DMS53 (cell line): Measurements from ENCODE around the gene ZSCAN30.

Experiments used
- DNase-seq: peaks from one replicate; lab custom pipeline; 2025; lab: John Stamatoyannopoulos, UW

The ZSCAN30 gene

GRCh38 chr18:35278969-35279368 is 11.1 kb downstream of the ZSCAN30 start:
- no peak for DNase-seq

DNA sequence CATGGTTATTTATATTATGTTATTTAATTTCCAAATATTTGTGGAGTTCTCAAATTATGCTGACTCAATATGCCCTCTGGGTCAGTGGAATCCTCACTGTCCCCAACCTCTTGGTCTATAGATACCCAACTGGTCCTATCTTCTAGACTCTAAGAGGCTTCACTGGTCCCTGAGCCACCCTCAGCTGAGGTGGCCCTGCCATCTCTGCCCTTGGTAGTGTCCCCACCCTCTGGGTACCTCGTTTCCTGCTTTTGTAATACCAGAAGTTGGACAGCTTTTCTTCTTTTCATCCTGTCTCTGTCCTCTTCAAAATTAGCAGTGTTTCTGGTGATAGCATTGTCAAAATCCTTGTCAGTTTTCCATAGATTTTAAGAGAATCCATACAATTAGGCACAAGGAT is 11.9 kb downstream of the ZSCAN30 start:
- DNase-seq, result no peak

GRCh38 chr18:35277633-35278032 is 12.4 kb downstream of the ZSCAN30 start:
- DNase-seq, result no peak

DNA sequence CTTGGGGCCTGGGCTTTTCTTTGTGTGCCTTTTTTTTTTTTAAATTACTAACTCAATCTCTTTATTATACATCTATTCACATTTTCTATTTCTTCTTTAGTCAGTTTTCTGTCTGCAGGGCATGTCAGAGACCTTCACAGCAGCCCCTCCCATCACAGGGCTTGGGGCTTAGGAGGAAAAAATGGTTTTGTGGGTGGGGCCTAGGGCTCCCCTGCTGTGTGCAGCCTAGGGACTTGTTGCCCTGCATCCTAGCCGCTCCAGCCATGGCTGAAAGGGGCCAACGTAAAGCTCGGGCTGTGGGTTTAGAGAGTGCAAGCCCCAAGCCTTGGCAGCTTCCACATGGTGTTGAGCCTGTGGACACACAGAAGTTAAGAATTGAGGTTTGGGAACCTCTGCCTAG is 13.8 kb downstream of the ZSCAN30 start:
- no peak for DNase-seq

DNA sequence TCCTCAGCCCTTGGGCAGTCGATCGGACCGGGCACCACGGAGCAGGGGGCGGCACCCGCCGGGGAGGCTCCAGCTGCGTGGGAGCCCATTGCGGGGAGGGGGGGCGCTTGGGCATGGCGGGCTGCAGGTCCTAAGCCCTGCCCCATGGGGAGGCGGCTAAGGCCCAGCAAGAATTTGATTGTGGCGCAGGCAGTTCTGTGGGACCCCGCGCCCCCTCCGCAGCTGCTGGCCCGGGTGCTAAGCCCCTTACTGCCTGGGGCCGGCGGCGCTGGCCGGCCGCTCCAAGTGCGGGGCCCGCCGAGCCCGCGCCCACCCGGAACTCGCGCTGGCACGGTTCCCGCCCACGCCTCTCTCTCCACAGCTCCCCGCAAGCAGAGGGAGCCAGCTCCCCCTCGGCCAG is 18.4 kb downstream of the ZSCAN30 start:
- DNase-seq, result no peak

DNA sequence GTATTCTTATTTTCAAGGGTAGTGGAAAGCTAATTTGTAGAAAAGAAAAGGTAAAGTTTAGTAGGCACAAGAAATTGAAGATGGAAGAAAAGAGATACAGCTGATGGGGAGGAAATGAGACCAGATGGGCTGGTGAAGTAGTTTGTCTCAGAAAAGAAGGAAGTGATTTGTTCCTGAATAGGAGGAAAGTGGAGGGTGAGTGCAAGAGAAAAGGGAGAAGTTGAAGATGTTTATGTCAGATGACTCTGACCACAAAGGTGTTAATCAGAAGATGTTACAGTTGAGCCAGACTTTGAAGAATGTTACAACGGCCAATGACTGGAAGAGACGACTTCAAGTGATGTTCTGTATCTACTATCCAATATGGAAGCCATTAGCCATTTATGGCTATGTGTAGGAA is 21.2 kb downstream of the ZSCAN30 start:
- no peak for DNase-seq

GRCh38 chr18:35267809-35268208 is 22.2 kb downstream of the ZSCAN30 start:
- no peak for DNase-seq

GRCh38 chr18:35267161-35267651 is 22.8 kb downstream of the ZSCAN30 start:
- DNase-seq, result no peak

DNA sequence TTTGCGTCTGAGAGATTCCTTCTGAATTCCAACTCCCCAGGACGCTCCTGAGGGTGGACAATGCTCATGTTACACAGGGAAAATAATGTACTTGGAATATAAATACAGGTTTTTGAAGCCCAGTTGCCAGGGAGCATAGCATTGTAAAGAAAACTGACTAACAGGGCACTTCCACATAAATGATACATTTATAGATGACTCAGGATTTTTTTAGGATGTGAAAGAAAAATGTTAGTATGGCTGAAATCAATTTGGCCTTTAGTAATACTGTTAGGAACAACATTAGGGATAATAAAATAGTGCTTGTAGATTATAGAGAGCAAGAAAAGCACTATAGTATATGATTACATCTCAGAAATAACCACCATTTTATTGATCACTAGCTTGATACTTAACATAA is 25.6 kb downstream of the ZSCAN30 start:
- DNase-seq, result no peak

DNA sequence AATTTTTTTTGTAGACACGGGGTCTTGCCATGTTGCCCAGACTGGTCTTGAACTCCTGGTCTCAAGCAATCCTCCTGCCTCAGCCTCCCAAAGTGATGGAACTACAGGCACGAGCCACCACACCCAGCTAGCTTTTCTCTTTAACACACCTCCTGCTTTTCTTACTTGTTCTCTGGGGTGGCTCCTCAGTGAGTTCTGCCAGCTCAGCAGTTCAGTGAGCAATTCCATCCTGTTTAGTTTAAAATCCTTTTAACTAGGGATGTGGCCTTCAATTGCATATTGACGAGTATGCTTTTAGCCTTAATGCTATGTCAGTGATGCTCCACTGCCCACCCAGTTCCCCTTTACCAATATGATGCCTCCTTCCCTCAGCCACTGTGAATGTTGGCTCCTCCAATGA is 33.1 kb downstream of the ZSCAN30 start:
- no peak for DNase-seq

DNA sequence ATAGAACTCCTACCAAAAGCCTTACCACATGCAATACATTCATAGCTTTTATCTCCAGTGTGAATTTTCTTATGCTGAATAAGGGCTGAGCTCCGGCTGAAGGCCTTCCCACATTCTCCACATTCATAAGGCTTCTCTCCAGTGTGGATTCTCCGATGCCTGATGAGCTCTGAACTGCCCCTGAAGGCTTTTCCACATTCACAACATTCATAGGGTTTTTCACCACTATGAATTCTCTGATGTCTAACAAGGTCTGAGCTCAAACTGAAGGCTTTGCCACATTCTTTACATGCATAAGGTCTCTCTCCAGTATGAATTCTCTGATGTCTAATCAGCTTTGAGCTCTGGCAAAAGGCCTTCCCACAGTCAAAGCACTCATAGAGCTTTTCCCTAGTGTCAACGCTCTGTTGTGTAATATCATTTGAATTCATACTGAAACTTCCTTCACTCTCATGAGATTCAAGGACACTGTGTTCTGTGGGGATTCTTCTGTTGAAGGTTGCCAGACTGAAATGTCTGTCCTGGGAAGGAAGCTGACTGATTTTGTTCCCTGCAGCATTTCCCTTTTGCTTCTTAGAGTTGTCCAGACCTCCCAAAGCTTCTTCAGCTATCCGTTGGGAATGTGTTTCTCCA is 36.3 kb downstream of the ZSCAN30 start:
- DNase-seq, result no peak

DNA sequence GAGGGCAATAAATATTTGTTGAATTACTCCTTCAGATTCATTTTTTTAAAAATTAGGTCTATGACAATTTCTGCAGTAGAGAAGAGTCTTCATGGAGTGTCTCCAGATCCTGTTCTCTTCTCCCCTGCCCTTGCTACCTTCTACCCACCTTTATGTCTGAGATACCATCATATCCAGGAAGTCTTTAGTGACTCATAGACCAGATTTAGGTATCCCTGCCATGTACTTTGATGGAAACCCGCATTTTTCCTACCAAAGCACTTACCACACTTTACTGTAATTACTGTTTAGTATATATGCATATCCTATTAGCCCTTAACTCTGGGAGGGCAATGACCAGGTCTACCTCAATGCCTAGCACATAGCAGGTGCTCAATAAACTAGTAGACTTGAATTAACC is 37.6 kb downstream of the ZSCAN30 start:
- DNase-seq, result no peak

GRCh38 chr18:35248429-35248828 is 41.6 kb downstream of the ZSCAN30 start:
- DNase-seq, result no peak

DNA sequence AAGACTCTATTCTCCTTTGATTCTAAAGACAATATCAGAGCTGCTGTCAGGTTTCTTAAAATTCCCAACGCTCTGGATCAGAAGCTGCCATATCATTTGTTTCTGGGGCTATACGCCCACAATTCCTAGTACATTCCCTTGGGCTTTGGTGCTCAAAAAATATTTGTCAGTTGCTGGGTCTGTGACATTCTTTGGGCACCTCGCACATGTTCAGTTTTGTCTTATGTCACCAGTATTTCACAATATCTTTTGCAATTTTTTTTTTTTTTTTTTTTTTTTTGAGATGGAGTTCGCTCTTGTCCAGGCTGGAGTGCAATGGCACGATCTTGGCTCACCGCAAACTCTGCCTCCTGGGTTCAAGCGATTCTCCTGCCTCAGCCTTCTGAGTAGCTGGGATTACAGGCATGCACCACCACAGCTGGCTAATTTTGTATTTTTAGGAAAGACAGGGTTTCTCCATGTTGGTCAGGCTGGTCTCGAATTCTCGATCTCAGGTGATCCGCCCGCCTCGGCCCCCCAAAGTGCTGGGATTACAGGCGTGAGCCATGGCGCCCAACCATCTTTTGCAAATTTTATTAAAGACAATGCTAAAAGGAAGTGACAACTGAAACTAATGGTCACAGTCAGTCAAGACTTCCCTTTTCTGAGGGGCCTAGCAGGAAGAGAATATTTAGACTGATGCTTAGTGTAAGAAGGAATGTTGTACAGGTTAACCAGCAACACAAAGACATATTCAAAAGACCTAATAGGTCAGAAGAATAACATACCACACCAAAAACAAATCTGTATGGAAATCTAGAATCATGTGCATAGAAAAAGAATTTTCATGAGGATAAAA is 42.4 kb downstream of the ZSCAN30 start:
- no peak for DNase-seq

DNA sequence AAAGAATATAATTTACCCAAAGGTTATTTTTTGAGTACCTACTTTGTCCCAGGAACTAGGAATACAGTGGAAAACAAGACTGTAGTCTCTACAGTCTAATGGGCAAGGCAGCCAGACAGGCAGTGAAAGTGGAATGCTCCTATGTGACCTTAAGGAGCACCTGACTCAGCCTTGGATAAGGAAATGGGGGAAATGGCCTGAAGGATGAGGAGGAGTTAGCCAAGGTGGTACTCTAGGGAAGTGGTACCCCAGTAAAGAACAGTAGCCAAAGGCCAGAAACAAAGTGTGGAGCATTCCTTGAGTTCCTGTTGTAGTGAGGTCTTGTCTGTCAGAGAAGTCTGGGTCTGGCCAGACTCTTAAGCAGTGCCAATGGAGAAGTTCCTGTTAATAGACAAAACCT is 43.2 kb downstream of the ZSCAN30 start:
- no peak for DNase-seq

DNA sequence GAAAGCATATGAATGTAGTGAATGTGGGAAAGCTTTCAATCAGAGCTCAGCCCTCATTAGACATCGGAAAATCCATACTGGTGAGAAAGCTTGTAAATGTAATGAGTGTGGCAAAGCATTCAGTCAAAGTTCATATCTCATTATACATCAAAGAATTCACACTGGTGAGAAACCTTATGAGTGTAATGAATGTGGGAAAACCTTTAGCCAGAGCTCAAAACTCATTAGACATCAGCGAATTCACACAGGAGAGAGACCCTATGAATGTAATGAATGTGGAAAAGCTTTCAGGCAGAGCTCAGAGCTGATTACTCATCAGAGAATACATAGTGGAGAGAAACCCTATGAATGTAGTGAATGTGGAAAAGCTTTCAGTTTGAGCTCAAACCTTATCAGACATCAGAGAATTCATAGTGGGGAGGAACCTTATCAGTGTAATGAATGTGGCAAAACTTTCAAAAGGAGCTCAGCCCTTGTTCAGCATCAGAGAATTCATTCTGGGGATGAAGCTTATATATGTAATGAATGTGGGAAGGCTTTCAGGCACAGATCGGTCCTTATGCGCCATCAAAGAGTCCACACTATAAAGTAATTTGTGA is 44.2 kb downstream of the ZSCAN30 start:
- no peak for DNase-seq

GRCh38 chr18:35244671-35245070 is 45.4 kb downstream of the ZSCAN30 start:
- DNase-seq, result no peak

- DNase-seq, result no peak
Observed at GRCh38 chr18:35242426-35242825, 47.6 kb downstream of the ZSCAN30 start.

GRCh38 chr18:35241448-35241804 is 48.6 kb downstream of the ZSCAN30 start:
- peak; percentile 57 for DNase-seq

- peak; percentile 99 for DNase-seq
Observed at GRCh38 chr18:35240664-35241447, 49.2 kb downstream of the ZSCAN30 start, which contains the start of gene ZNF397. ZNF397 (plus strand) TSS chr18:35241034; CDS start chr18:35242471, 1,437 bp downstream.

DNA sequence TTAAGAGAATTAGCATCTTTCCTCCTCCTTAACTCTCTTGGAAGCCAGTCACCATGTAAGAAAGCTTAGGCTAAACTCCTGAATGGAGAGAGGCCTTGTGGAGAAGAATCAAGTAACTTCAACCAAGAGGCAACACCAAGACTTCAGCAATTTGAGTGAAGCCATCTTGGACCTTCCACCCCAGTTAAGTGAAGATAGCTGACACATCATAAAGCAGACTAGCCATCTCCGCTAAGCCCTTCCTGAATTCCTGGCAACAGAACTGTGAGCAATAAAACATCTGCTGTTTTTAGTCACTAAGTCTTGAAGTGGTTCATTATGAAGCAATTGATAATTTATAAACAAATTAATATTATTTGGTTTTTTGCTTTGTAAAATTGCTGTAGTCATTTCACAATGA is 50.7 kb downstream of the ZSCAN30 start:
- DNase-seq, result no peak
